Measurements from ENCODE around the gene MYCBPAP.

MYCBPAP gene

GRCh38 chr17:50517011-50517410 lies 8.8 kb downstream of the MYCBPAP start:
- DNase-seq (ENCODE audit: extremely low read depth in 1 of 2, low read depth in 1 of 2) = no peak

GRCh38 chr17:50517504-50518383 lies 9.5 kb downstream of the MYCBPAP start:
- no peak for DNase-seq (ENCODE audit: extremely low read depth in 1 of 2, low read depth in 1 of 2)

- no peak for DNase-seq (ENCODE audit: extremely low read depth in 1 of 2, low read depth in 1 of 2)
These were observed 10.3 kb downstream of the MYCBPAP start for GRCh38 chr17:50518384-50519023.

- DNase-seq (ENCODE audit: extremely low read depth in 1 of 2, low read depth in 1 of 2) = no peak
These were observed 11.0 kb downstream of the MYCBPAP start for GRCh38 chr17:50519141-50519834.

GRCh38 chr17:50520483-50520882 lies 12.2 kb downstream of the MYCBPAP start:
- DNase-seq (ENCODE audit: extremely low read depth in 1 of 2, low read depth in 1 of 2) = no peak

- DNase-seq (ENCODE audit: extremely low read depth in 1 of 2, low read depth in 1 of 2) = no peak
These were observed 13.3 kb downstream of the MYCBPAP start for GRCh38 chr17:50521514-50521913.

- DNase-seq (ENCODE audit: extremely low read depth in 1 of 2, low read depth in 1 of 2) = no peak
These were observed 14.5 kb downstream of the MYCBPAP start for GRCh38 chr17:50522766-50523165.

- DNase-seq (ENCODE audit: extremely low read depth in 1 of 2, low read depth in 1 of 2) = no peak
These were observed 15.0 kb downstream of the MYCBPAP start for GRCh38 chr17:50523208-50523607.

GRCh38 chr17:50524838-50525237 lies 16.6 kb downstream of the MYCBPAP start:
- DNase-seq (ENCODE audit: extremely low read depth in 1 of 2, low read depth in 1 of 2) = no peak

- DNase-seq (ENCODE audit: extremely low read depth in 1 of 2, low read depth in 1 of 2) = no peak
These were observed 19.0 kb downstream of the MYCBPAP start for GRCh38 chr17:50527155-50527762.

GRCh38 chr17:50527949-50528474 lies 19.8 kb downstream of the MYCBPAP start:
- DNase-seq (ENCODE audit: extremely low read depth in 1 of 2, low read depth in 1 of 2) = no peak

- DNase-seq (ENCODE audit: extremely low read depth in 1 of 2, low read depth in 1 of 2) = no peak
These were observed 21.6 kb downstream of the MYCBPAP start for GRCh38 chr17:50529849-50530248.

- no peak for DNase-seq (ENCODE audit: extremely low read depth in 1 of 2, low read depth in 1 of 2)
These were observed 23.3 kb downstream of the MYCBPAP start for GRCh38 chr17:50531428-50532025.

- DNase-seq (ENCODE audit: extremely low read depth in 1 of 2, low read depth in 1 of 2) = no peak
These were observed 24.3 kb downstream of the MYCBPAP start, which contains the start of gene EPN3 for GRCh38 chr17:50532452-50533024. Gene EPN3, plus strand, starts transcription at chr17:50532735. Its CDS starts 3,822 bp downstream, at chr17:50536557.

- no peak for DNase-seq (ENCODE audit: extremely low read depth in 1 of 2, low read depth in 1 of 2)
These were observed 24.9 kb downstream of the MYCBPAP start for GRCh38 chr17:50533185-50533584.

GRCh38 chr17:50533720-50534148 lies 25.5 kb downstream of the MYCBPAP start:
- DNase-seq (ENCODE audit: extremely low read depth in 1 of 2, low read depth in 1 of 2) = no peak

GRCh38 chr17:50534222-50534978 lies 26.2 kb downstream of the MYCBPAP start:
- no peak for DNase-seq (ENCODE audit: extremely low read depth in 1 of 2, low read depth in 1 of 2)

- no peak for DNase-seq (ENCODE audit: extremely low read depth in 1 of 2, low read depth in 1 of 2)
These were observed 26.7 kb downstream of the MYCBPAP start for GRCh38 chr17:50534979-50535326.

GRCh38 chr17:50535407-50535806 lies 27.2 kb downstream of the MYCBPAP start:
- DNase-seq (ENCODE audit: extremely low read depth in 1 of 2, low read depth in 1 of 2) = no peak

Data from stimulated activated CD8-positive, alpha-beta memory T cell treated with anti-CD3 and anti-CD28 coated beads, Interleukin-7, amount 100 ng/mL, for 48 hours (primary cell).